Myometrial cell (primary cell): ENCODE data around the gene ATG12. TPM values are rescaled to one million over a fixed set of nuclear protein-coding genes. Genes with fewer than 3 reads are reported as not detected.

Experiments used
- total RNA-seq: library from RNA; depleted of rRNA; stranded (reverse); fragments of >200 nt; gene quantifications from 2 replicates; pipeline ENCODE4 v1.2.3, GENCODE V29; 2015

Gene ATG12
- total RNA-seq, result 39.2 and 40.4 TPM in 2 replicates

DNA sequence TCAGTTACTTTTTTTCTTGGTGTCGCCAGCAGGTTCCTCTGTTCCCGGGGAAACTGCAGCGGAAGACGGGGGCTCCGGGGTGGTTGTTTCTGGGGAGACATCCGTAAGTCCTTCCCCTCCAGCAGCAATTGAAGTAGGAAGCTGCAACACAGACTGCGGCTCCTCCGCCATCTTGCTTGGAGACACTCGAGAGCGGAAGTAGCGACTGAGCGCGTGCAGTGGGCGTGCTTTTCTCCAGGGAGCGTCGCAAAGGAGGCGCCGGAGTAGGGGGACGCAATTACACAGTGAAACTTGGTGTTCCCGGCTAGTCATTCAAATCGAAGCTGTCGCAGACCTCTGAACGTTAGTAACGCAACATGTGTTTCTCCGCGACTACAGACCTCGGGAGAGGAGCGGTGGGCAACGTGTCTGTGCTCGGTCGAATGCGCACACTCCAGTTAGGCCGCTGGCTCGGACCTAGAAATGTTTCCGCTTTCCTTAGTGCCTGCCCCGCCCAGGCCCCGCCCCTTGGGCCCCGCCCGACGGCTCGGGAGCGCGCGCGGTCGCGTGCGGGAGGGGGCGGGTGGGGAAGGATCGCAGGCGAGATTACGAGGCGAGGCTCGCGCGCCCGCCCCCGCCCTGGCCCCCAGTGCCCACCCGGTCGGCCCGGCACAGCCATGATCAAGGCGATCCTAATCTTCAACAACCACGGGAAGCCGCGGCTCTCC is at the start of gene ATG12, which contains the start of gene AP3S1:
ATG12 (minus strand) TSS at position 184 of the 707 bp plus-strand sequence; CDS start at position 171, 13 bp downstream.
AP3S1 (plus strand) TSS at position 554 of the 707 bp plus-strand sequence; CDS start at position 657, 103 bp downstream.

DNA sequence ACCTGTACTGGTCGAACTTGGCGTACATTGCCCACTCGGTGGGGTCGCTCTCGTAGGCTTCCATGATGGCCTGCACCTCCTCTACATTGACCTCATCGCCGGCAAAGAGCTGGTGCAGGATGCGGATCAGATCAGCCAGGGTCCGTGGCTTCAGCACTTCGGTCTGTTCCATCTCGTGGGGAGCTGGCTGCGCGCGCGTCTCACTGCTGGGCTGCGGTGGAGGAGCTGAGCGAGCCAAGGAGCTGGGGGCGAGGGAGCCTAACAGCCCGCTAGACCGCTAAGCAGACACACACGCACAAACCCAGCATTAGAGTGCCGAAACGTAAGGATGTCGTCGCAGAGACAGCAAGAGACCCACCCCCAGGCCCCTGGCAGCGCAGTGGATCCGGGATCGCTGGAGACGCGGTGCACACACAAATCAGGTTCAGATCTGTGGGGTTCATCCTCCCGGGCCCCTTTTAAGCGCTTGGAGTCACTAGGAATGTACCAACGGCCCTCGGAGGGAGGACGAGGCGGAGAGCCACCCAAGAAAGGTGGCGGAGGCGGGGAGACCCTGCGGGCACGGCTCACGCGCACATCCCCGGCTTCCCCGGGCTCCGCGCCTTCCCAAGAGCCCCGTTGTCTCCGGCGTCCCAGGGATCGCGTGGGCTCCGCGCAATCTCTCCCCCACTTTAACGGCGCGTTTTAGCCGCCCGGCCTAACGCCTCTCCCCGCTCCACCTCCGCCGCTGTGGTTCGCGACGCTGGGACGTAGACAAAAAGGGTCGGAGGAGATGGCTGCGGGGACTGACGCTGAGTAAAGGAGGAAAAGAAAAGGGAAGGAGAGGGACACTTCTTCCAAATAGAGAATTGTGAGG is 24.9 kb downstream of the ATG12 start, which contains the start of gene CDO1:
CDO1 (minus strand) TSS at position 434 of the 856 bp plus-strand sequence; CDS start at position 172, 262 bp downstream.

Other genes starting within 250 kb of the ATG12 start
- 9.5 and 16.7 TPM in 2 replicates for gene TICAM2, start 239.1 kb downstream of the ATG12 start, total RNA-seq
- 117 and 118 TPM in 2 replicates for gene TMED7, start 215.5 kb downstream of the ATG12 start, total RNA-seq
- gene CDO1, start 24.9 kb downstream of the ATG12 start, total RNA-seq, result 1.7 and 4.6 TPM in 2 replicates
- gene AP3S1, start 370 bp upstream of the ATG12 start, total RNA-seq, result 332 and 345 TPM in 2 replicates
- 0.35 TPM in 1 of 2 replicates, not detected in the other for gene LVRN, start 120.9 kb upstream of the ATG12 start, total RNA-seq
- gene ARL14EPL, start 190.9 kb upstream of the ATG12 start, total RNA-seq, result 0.29 TPM in 1 of 2 replicates, not detected in the other
- 26.5 and 27.1 TPM in 2 replicates for gene COMMD10, start 243.5 kb upstream of the ATG12 start, total RNA-seq